Measurements from ENCODE around the gene ARHGEF3. TPM values are rescaled to one million over a fixed set of nuclear protein-coding genes. Genes with fewer than 3 reads are reported as not detected.

ARHGEF3 gene
- total RNA-seq, 2 donors from 2014 or later = 21.1 to 43.6 TPM

DNA sequence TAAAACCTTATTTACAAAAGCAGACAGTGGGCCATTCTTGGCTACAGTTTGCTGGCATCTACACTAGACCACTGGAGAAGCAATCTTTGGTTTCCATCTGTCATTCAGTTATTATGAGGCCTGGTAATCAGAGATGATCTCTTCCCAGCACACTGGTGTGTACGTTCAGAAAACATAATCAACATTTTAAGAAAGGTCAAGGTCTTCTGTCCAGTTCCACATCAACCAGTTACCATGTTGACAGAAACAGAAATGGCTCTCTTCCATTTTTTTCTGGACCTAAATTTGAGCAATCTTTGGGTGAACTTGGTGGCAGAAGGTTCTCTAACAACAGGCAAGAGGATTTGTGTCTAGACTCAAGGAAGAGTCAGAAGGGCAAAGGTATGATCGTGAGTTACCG, 29.8 kb upstream of the ARHGEF3 start:
- H3K27me3 Mint-ChIP-seq (ENCODE audit: low read depth) = no peaks in the 10 kb centered on the region
- ATAC-seq (replicated peaks in 1 of 2) = no peak
- H3K9me3 Mint-ChIP-seq = peaks cover 0 to 2% of the 10 kb centered on the region in 2 donors
- no peak for DNase-seq
- no peaks in the 10 kb centered on the region for H3K36me3 Mint-ChIP-seq (ENCODE audit: insufficient read depth in 2 of 2)
- no peak overlapping the region for H3K4me3 Mint-ChIP-seq
- H3K27ac Mint-ChIP-seq = no peak overlapping the region
- H3K4me1 Mint-ChIP-seq (ENCODE audit: low read depth) = peaks cover 27% of the 10 kb centered on the region

DNA sequence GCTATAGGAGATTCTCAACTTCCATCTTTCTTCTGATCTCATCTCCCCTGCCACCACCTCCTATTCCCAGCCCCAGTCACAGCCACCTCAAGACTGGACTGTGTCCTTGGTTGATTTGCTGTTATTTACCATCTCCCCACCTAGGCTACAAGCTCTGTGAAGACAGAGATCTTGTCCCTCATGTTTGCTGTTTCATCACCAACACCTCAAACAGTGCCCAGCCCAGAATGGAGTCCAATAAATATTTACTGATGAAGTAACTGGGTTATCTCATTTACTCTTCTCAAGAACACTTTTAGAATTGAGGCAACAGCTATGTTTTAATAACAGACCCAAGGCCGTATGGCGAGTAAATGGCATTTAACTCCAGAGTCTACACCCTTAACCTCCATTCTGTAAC, 29.1 kb upstream of the ARHGEF3 start:
- H3K27me3 Mint-ChIP-seq (ENCODE audit: low read depth) = no peaks in the 10 kb centered on the region

DNA sequence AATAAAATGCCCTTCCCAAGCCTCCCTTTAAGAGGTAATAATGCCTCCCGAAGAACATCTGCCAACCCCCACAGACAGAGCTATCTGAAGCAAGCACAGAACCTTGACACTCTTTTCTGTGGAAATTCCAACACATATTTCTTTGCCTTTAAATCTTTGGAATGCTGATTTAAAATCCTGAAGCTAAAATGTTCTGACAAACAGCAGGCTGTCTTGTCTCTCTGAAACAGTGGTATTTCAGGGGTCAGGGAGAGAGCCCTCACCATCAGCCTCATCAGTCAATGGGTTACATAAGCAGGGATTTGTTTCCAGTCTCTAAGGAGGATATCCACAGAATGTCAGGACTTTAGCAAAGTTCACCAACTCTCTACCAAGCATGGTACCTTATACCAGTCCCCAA, 27.8 kb upstream of the ARHGEF3 start:
- peaks cover 0 to 2% of the 10 kb centered on the region in 2 donors for H3K9me3 Mint-ChIP-seq
- H3K36me3 Mint-ChIP-seq (ENCODE audit: insufficient read depth in 2 of 2) = no peaks in the 10 kb centered on the region
- H3K4me1 Mint-ChIP-seq (ENCODE audit: low read depth) = peaks cover 21% of the 10 kb centered on the region
- DNase-seq (no peak), ATAC-seq (replicated peaks in 1 of 2) (no peak)
- H3K27me3 Mint-ChIP-seq (ENCODE audit: low read depth) = no peaks in the 10 kb centered on the region
- no peak overlapping the region for H3K27ac Mint-ChIP-seq
- H3K4me3 Mint-ChIP-seq = no peak overlapping the region

More for the DNA sequence above, 29.1 kb upstream of the ARHGEF3 start:
- Mint-ChIP-seq H3K27ac (no peak overlapping the region), H3K9me3 (peaks cover 0 to 2% of the 10 kb centered on the region in 2 donors), H3K36me3 (ENCODE audit: insufficient read depth in 2 of 2) (no peaks in the 10 kb centered on the region), H3K4me1 (ENCODE audit: low read depth) (peaks cover 25% of the 10 kb centered on the region), H3K4me3 (no peak overlapping the region)
- DNase-seq (no peak), ATAC-seq (replicated peaks in 1 of 2) (no peak)

DNA sequence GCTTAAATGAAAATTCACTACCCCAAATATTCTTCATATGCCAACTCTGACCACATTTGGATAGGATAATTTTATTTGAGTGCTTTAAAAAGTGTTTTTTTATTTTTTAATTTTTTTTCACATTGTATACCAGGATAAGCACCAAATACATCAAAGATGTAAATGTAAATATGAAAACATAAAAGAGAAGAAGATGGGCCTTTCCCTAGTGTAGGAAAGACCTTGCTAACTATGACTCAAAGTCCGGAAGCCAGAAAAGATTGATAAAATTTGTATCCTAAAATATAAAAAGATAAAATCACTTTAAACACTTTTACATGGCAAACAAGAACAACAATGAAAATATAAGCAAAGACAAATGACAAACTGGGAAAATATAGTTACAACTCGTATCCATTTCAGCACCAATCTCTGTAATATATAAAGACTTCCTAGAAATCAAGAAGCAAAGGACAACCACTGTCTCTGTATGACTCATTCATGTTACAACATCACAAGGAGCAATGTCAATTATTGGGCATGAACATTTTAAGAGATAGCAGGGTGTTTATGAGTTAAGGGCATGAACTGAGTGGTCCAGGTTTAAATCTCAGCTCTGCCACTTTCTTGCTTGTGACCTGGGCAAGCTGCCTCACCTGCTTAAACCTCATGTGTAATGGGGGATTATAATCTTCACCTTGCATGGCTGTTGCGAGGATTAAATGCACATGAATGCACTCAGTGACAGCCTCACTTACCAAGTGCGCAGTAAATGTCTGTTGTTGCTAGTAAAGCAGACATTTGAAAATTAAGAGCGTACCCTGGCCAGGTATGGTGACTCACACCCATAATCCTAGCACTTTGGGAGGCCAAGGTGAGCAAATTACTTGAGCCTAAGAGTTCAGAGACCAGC, 25.3 kb upstream of the ARHGEF3 start:
- H3K4me1 Mint-ChIP-seq (ENCODE audit: low read depth) = peaks cover 35% of the 10 kb centered on the region

DNA sequence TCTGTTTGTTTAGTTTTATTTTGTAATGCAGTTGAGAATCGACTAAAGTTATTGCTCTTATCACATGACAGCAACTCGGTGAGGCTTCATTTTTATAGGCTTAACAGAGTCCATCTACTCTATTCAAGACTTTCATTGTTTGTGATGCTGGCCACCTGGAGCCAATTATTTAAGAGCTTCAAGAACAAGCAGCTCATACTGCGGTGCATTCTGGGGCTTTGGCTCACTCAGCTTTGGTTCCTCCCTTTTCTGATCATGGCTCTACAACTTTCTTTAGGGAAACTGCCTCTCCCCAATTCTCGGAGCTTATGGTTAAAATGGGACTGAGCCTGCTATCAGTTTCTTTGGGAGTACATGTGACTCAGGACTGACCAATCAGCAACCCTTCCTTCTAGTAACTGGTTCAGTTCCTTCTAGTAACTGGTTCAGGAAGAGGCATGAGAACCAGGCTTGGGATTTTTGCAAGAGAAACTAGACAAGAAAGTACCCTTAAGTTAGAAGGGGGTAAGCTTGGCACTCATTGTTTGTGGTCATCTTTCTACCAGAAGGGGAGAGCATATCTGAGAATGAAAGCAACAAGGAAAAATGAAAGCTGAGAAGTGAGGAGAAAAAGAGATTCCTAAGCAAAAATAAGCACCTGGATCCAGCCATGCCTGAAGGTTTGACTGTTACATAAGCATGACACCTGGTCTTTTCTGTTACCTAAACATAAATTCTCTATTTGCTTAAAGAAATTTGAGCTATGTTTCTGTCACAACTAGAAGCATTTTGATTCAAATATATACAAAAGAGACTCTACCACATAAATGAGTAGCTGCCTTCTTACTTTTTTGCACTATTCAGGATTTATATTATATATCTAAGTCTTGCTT, 24.1 kb upstream of the ARHGEF3 start:
- ATAC-seq (replicated peaks in 1 of 2) = no peak
- DNase-seq = no peak
- peaks cover 33% of the 10 kb centered on the region for H3K4me1 Mint-ChIP-seq (ENCODE audit: low read depth)
- H3K36me3 Mint-ChIP-seq (ENCODE audit: insufficient read depth in 2 of 2) = no peaks in the 10 kb centered on the region
- H3K27ac Mint-ChIP-seq = no peak overlapping the region
- no peaks in the 10 kb centered on the region for H3K27me3 Mint-ChIP-seq (ENCODE audit: low read depth)
- peaks cover 0 to 2% of the 10 kb centered on the region in 2 donors for H3K9me3 Mint-ChIP-seq
- H3K4me3 Mint-ChIP-seq = peak overlapping the region in 1 of 2 donors; percentile 43

More for the DNA sequence above, 25.3 kb upstream of the ARHGEF3 start:
- Mint-ChIP-seq H3K27me3 (ENCODE audit: low read depth) (no peaks in the 10 kb centered on the region), H3K4me3 (no peak overlapping the region), H3K9me3 (peaks cover 0 to 2% of the 10 kb centered on the region in 2 donors), H3K27ac (no peak overlapping the region), H3K36me3 (ENCODE audit: insufficient read depth in 2 of 2) (no peaks in the 10 kb centered on the region)
- ATAC-seq (replicated peaks in 1 of 2) (peak; percentile 56 to 59), DNase-seq (no peak)

DNA sequence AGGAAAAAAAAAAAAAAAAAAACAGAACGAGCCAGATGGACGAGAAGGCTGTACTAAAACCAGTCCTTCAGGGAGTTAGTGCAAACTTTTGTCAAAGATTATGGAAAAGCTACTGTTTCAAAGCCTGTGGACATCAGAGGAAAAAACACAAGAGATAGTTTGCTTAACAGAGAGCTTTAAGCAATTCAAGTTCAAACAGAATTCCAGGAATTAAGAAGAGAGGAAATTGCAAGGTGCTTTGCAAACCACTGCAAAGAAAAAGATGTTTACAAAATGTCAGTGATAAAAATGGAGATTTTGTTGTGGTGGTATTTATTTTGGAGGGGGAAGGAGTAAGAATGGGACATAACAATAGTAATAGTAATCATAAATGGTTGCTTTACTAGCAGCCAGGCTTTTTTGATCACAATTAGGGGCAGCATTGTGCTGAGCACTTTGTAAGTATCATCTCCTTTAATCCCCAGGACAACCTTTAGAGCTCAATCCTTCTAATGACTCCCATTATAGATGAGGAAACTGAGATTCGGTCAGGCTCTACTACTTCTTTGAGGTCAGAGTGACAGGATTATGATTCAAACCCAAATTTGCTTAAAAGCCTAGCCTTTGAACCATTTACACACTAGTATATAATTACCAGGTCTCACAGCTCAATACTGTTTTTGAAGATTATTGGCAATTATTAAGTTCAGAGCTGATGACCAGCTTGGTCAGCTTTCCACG, 22.4 kb upstream of the ARHGEF3 start:
- no peak for DNase-seq
- Mint-ChIP-seq H3K9me3 (no peaks in the 10 kb centered on the region), H3K4me1 (ENCODE audit: low read depth) (peaks cover 30% of the 10 kb centered on the region), H3K27ac (peak overlapping the region; percentile 43), H3K4me3 (peak overlapping the region in 1 of 2 donors; percentile 26), H3K27me3 (ENCODE audit: low read depth) (no peaks in the 10 kb centered on the region), H3K36me3 (ENCODE audit: insufficient read depth in 2 of 2) (no peaks in the 10 kb centered on the region)
- ATAC-seq (replicated peaks in 1 of 2) = no peak

DNA sequence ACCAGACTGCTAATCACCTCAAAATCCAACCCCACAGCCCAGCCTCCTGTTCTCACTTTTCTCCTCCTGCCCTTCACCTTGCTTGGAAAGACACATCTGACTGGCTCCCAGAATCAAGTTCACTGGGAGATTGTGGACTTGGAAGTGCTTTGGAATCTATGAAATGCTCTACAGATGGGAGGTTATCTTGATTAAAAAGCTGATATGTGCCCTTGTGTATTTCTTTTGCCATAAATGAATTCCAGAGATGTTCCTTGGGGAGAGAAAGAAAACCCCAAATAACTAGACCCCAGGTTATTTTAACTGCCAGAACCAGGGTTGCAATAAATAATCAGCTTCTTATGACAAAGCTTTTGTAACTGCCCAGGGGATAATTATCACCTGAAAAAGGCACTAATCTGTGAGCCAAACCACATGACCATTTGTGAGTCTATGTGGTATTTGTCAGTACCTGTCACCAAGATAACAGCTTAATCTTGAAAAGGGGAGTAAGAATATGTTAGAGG, 21.7 kb upstream of the ARHGEF3 start:
- no peaks in the 10 kb centered on the region for H3K36me3 Mint-ChIP-seq (ENCODE audit: insufficient read depth in 2 of 2)
- peak overlapping the region; percentile 43 for H3K27ac Mint-ChIP-seq
- H3K4me3 Mint-ChIP-seq = peak overlapping the region in 1 of 2 donors; percentile 26
- H3K4me1 Mint-ChIP-seq (ENCODE audit: low read depth) = peaks cover 37% of the 10 kb centered on the region
- no peaks in the 10 kb centered on the region for H3K9me3 Mint-ChIP-seq
- ATAC-seq (replicated peaks in 1 of 2) = no peak
- H3K27me3 Mint-ChIP-seq (ENCODE audit: low read depth) = no peaks in the 10 kb centered on the region
- no peak for DNase-seq

DNA sequence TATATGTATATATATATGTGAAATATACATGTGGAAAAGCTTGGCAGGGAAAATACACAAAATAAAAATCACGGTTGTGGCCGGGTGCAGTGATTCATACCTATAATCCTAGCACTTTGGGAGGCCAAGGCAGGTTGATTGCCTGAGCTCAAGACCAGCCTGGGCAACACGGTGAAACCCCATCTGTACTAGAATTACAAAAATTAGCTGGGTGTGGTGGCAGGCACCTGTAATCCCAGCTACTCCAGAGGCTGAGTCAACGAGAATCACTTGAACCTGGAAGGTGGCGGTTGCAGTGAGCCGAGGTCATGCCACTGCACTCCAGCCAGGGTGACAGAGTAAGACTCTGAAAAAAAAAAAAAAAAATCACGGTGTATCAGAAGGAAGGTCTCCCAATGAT, 20.8 kb upstream of the ARHGEF3 start:
- H3K36me3 Mint-ChIP-seq (ENCODE audit: insufficient read depth in 2 of 2) = no peaks in the 10 kb centered on the region
- no peak overlapping the region for H3K27ac Mint-ChIP-seq
- H3K4me1 Mint-ChIP-seq (ENCODE audit: low read depth) = peaks cover 42% of the 10 kb centered on the region
- DNase-seq (no peak), ATAC-seq (replicated peaks in 1 of 2) (no peak)
- no peaks in the 10 kb centered on the region for H3K27me3 Mint-ChIP-seq (ENCODE audit: low read depth)
- H3K4me3 Mint-ChIP-seq = no peak overlapping the region
- H3K9me3 Mint-ChIP-seq = no peaks in the 10 kb centered on the region

DNA sequence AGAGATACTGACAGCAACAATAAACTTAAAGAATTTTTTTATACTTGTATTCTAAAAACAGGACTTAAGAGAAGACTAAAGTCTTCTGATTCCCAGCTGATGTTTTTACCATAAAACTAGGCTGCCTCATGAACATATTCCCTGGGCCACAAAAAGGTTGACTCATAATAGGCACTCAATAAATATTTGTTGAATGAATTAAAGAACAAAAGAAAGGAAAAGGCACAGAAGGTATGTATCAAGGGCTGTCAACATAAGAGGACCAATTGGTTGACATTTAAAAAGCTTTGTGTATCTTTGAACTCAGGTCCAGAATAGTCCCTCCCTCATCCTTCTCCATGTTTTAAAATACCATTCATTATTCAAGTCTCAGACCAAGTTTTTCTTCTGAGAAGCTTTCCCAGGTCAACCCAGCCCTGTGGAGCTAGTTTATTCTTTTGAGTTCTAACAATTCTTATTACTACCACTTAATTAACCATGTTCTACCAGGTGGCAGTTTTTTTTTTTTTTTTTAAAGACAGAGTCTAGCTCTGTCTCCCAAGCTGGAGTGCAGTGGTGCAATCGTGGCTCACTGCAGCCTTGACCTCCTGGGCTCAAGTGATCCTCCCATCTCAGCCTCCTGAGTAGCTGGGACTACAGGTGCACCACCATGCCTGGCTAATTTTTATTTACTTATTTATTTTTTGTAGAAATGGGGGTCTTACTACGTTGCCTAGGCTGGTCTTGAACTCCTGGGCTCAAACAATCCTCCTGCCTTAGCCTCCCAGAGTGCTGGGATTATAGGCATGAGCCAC, 17.5 kb upstream of the ARHGEF3 start:
- DNase-seq (no peak), ATAC-seq (replicated peaks in 1 of 2) (no peak)
- Mint-ChIP-seq H3K4me1 (ENCODE audit: low read depth) (peaks cover 36% of the 10 kb centered on the region), H3K27me3 (ENCODE audit: low read depth) (no peaks in the 10 kb centered on the region), H3K36me3 (ENCODE audit: insufficient read depth in 2 of 2) (no peaks in the 10 kb centered on the region), H3K9me3 (no peaks in the 10 kb centered on the region), H3K4me3 (no peak overlapping the region), H3K27ac (peak overlapping the region; percentile 53)

DNA sequence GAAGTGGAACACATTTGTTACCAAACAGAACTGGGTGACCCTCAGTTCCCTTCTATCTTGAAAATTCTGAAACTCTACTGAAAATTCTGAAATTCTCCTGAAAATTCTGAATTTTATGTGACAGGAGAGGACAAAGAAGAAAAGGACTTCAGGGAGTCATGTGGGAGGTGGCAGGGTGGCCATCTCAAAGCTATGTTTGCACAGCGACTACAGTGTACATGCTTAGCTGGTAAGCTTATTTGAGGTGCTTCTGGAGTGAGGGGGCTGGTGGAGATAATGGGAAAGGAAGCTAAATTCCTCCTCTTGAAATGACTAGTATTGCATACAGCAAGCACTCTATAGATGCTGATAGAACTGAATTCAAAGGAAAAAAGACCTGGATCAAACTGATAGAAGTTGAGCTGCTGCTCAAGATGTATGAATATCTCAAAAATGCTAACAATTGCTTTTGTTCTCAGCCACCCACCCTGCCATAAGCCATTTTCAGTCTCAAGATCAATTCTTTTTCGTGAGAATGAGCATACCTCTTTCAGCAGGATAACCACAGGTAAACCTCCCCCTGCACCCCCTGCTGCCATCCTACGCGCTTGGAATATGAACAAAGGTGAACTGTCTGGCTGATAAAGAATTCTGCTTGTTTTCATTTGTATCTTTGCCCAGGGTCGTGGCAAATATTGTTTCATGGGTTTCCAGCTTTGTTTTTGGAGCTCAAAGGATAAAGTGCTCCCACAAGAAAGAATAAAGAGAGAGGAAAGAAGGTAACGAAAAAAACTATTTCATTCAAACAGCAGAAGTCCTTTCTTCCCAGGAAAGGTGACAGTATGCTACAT, 16.6 kb upstream of the ARHGEF3 start:
- Mint-ChIP-seq H3K9me3 (no peaks in the 10 kb centered on the region), H3K27ac (peak overlapping the region; percentile 53), H3K4me1 (ENCODE audit: low read depth) (peaks cover 36% of the 10 kb centered on the region), H3K27me3 (ENCODE audit: low read depth) (no peaks in the 10 kb centered on the region), H3K36me3 (ENCODE audit: insufficient read depth in 2 of 2) (no peaks in the 10 kb centered on the region), H3K4me3 (no peak overlapping the region)
- DNase-seq = no peak
- no peak for ATAC-seq (replicated peaks in 1 of 2)

DNA sequence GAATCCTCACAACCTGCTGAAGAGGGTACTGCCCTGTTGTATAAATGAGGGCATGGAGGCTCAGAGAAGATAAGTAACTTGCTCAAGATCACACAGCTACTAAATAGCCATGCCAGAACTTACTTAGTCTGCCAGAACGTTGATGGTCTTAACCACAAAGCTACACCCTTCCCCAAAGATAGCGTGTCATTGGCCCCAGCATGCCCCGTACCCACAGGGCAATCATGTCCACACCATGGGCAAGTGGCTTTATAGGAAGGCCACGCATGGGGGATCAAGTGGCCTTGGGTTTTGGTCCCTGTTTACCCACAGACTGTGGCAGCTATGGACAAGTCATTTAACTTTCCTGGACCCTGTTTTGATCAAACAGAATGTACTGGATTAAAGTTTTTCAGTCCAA, 15.9 kb upstream of the ARHGEF3 start:
- Mint-ChIP-seq H3K27me3 (ENCODE audit: low read depth) (no peaks in the 10 kb centered on the region), H3K27ac (no peak overlapping the region), H3K4me1 (ENCODE audit: low read depth) (peaks cover 40% of the 10 kb centered on the region), H3K4me3 (no peak overlapping the region), H3K9me3 (no peaks in the 10 kb centered on the region), H3K36me3 (ENCODE audit: insufficient read depth in 2 of 2) (no peaks in the 10 kb centered on the region)
- DNase-seq (no peak), ATAC-seq (replicated peaks in 1 of 2) (no peak)
